HG03108 (cell line): ENCODE data around the gene TRHDE.
"Not testable (repeated sequence)": the region's sequence is repeated elsewhere in the genome, so short reads cannot be mapped to it uniquely, and the experiment has no call there.

Experiments
- ATAC-seq: cut with Tn5 transposase; IDR thresholded peaks from one replicate; pipeline ENCODE4 v1.9.1; 2021; ENCODE audit warnings: moderate library complexity; ENCODE audit not compliant: unreplicated experiment

TRHDE gene

DNA sequence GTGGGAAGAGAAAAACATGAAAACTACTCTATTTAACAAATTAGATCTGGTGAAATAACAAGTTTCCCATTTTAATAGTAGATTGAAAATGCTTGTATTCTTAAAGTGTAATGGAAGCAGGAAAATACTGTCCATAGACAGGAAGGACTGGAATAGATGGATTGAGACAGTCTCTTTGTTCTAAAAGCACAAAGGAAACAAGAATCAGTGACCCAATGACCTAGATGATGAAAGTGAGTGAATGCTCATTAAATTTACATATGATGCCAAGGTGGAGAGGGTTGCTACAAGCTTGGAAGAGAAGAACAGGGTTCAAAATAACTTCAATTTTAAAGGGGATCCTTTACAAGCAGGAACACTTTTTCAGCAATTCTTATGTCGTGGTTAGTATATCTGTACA is 233.1 kb downstream of the TRHDE start:
- ATAC-seq, result no peak

GRCh38 chr12:72509891-72510290 is 237.7 kb downstream of the TRHDE start:
- ATAC-seq, result no peak

- no peak for ATAC-seq
These were observed 238.6 kb downstream of the TRHDE start for GRCh38 chr12:72510772-72511171.

GRCh38 chr12:72511498-72511897 is 239.3 kb downstream of the TRHDE start:
- ATAC-seq, result no peak

DNA sequence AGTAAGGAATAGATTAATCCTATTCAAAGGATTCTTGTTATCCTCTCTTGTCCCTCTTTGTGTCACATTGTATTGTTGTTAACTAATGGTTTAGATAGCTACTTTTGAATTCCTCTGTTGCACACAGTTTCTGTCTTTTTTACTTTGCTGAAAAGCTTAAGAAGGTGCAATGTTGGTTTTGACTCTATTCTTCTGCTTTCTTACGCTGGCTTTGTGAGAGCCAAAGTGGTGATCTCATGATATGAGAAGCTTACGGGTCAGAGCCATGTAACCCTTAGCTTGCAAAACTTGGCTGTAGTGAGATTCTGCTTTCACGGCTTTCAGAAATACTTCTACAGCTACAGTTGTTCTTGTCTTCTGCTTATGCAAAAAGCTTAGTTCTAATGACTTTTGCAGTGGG is 239.7 kb downstream of the TRHDE start:
- no peak for ATAC-seq

GRCh38 chr12:72520044-72520678 is 248.0 kb downstream of the TRHDE start:
- ATAC-seq, result not testable (repeated sequence)

DNA sequence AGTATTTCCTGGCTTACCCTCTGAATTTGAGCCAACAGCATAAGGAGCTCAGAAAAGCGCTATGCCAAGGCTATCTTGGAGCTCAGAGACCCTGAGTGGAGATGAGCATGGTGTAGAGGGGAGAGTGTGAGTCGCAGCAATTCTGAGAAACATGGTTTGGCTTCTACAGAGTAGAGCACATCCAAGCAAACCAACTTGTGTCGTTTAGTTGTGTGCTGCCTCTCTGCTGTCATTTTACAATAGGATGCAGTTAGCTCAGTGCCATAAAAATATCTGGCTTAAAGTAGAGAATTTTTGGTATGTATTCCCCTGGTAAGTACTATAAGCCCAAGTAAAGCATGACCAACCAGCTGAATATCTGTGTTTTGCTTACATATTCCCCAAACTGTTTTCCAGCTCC is 249.2 kb downstream of the TRHDE start:
- ATAC-seq, result no peak

GRCh38 chr12:72522411-72522810 is 250.2 kb downstream of the TRHDE start:
- ATAC-seq, result no peak

GRCh38 chr12:72523754-72524153 is 251.6 kb downstream of the TRHDE start:
- no peak for ATAC-seq

- no peak for ATAC-seq
These were observed 263.2 kb downstream of the TRHDE start for GRCh38 chr12:72535212-72535990.

GRCh38 chr12:72540811-72541210 is 268.6 kb downstream of the TRHDE start:
- no peak for ATAC-seq

- ATAC-seq, result no peak
These were observed 271.8 kb downstream of the TRHDE start for GRCh38 chr12:72543777-72544467.

GRCh38 chr12:72546106-72546505 is 273.9 kb downstream of the TRHDE start:
- ATAC-seq, result no peak

- no peak for ATAC-seq
These were observed 275.4 kb downstream of the TRHDE start for GRCh38 chr12:72547573-72547972.

DNA sequence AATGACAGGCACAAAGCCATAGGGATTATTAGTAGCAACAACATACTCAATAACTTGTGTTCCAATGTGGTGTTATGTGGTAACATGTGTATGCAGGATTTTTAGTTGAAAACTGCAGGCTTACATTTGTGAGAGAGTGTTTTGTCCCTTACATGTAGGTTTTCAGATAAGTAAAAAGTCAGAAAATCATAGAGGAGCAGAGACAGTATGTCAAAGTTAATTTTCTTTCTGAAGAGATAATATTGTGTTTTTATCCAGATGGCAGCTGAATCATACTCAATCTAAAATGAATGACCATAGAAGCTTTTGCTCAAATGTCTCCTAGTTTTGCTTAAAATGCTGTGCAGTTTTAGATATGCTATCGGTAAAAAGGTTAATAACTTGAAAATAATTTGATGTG is 277.0 kb downstream of the TRHDE start:
- no peak for ATAC-seq

DNA sequence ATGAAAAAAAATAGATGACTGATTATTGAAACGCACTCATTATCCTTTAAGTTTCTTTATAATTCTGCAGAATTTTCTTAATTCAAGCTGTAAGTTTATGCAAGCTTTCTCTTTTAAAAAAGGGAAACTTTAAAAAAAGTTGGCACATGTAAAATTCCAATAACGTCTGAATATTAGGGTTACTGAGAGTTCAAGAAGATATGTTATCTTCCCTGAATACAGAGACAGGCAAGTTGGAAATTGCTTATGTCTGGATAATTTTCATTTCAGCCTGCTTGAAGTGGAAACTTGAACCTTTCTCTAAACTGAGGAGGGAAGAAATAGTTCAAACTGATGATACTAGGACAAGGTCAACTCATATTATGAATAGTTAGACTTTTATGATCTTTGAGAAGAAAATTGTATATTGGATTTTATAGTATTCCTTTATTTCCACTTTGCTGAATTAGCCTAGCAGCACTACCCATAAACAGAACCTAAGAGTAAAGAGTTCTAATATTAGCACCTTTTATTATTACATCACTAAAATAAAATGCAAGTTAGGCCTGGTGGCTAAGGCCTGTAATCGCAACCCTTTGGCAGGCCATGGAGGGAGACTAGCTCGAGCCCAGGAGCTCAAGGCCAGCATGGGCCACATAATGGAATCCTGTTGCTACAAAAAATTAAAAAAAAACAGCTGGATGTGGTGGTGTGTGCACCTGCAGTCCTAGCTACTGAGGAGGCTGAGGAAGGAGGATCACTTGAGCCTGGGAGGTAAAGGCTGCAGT is 288.0 kb downstream of the TRHDE start:
- no peak for ATAC-seq

DNA sequence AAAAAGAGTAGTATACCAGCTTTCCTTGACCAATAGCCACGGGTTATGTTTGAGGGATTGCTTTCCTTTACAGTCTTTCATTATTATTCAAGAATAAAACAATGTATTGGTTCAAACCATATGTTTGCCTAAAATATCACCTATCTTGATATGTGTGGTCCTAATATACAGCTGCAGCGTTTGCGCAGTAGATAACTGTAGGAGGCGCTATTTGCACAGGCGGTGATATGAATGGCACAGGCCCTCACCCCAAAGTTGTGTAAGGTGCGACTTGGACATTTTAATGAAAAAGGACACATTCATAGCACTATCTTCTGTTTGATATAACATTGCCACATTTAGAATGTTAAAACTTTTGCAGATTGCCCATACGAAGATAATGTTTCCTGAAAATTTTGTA is 298.4 kb downstream of the TRHDE start:
- no peak for ATAC-seq

DNA sequence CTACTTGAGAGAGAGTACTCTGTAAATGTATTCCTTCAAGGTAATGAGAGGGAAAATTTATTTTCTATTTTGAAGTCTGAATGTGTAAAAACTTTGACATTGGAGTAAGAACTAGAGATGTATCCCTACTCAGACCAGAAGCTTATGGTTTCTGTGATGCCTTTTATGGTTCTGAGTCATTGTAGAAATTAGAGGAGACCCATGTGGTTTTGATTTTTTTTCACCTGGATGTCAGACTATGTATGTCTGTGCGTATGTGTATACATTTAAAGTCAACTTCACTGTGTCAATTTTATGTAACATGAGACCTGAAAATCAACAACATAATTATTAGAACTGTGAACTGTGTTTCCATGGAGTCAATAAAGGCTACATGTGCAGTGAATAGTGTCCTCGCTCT is 302.0 kb downstream of the TRHDE start:
- ATAC-seq, result no peak

GRCh38 chr12:72578327-72578726 is 306.2 kb downstream of the TRHDE start:
- ATAC-seq, result no peak

DNA sequence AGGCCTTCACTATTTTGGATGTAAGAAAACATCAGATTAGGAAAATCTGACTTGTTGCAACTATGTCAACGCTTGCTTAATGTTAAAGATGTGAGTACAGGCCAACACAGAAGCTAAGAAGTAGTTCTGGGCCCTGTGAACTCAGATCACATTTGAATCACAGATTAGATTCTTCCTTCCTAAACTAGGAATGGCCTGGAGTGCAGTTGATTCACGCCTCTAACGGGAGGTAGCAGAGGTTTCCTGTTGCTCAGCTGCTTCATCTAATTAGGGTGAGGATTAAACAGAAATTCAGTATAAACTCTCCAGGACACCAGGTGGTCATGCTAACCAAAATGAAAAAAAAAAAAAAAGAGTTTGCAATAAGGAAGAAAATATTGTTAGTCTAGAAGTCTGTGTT is 314.3 kb downstream of the TRHDE start:
- ATAC-seq, result no peak

DNA sequence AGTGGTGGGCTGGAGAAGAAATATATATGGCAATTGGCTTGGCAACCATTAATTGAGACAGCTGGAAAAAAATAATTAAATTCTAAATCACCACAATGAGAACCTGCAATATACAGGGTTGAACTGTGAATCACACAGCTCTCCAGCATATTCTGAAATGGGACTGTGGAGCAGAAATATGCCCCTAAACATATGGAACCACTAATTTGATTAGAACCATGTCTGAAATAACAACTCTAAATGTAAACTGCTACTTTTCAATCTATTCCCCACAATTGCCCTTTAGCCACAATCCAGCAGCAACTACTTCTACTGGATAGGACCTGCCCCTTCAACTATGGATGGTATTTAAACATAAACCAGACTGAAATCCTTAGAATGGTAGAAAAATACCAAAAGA is 330.4 kb downstream of the TRHDE start:
- no peak for ATAC-seq
